SK-N-SH (cell line): Measurements from ENCODE around the gene WNT6.

ENCODE experiments used
- FOXM1 ChIP-seq: IDR thresholded peaks from 2 replicates; pipeline ENCODE4 v1.4.0; 2012; ENCODE audit warnings: low read depth, mild to moderate bottlenecking
- GATA2 ChIP-seq: sonication (generic); formaldehyde crosslinking; IDR thresholded peaks from 2 replicates; pipeline ENCODE4 v1.5.0; 2020; ENCODE audit warnings: mild to moderate bottlenecking, missing genetic modification reagents
- JUND ChIP-seq: IDR thresholded peaks from 2 replicates; pipeline ENCODE4 v1.4.0; 2012
- MXI1 ChIP-seq: IDR thresholded peaks from 2 replicates; pipeline ENCODE4 v1.6.1; 2012; ENCODE audit warnings: mild to moderate bottlenecking, low read depth, low read length, improper control_type of control experiment
- POLR2AphosphoS5 ChIP-seq: IDR thresholded peaks from 2 replicates; pipeline ENCODE4 v1.6.1; 2012; ENCODE audit warnings: low read depth, low read length
- RAD21 ChIP-seq: IDR thresholded peaks from 2 replicates; pipeline ENCODE4 v1.6.1; 2012; ENCODE audit warnings: mild to moderate bottlenecking, low read length
- RCOR1 ChIP-seq: fragments of 150-350 bp; IDR thresholded peaks from 2 replicates; pipeline ENCODE4 v1.6.1; 2017; ENCODE audit warnings: antibody characterized with exemption, low read length
- RFX5 ChIP-seq: IDR thresholded peaks from 2 replicates; pipeline ENCODE4 v1.6.1; 2012; ENCODE audit warnings: mild to moderate bottlenecking, improper control_type of control experiment, low read length
- TAF1 ChIP-seq: IDR thresholded peaks from 2 replicates; pipeline ENCODE4 v1.6.1; 2012; ENCODE audit warnings: low read depth, mild to moderate bottlenecking, low read length, moderate library complexity, borderline replicate concordance
- YY1 ChIP-seq: IDR thresholded peaks from 2 replicates; pipeline ENCODE4 v1.4.0; 2012; ENCODE audit warnings: low read depth, mild to moderate bottlenecking
- TF ChIP-seq, protein P1 (sequence below): fragments of 200-600 bp; sonication (generic); IDR thresholded peaks from 2 replicates; pipeline ENCODE4 v1.6.1; 2017; ENCODE audit warnings: antibody characterized with exemption, mild to moderate bottlenecking, moderate library complexity
- TF ChIP-seq, protein P2 (sequence below): IDR thresholded peaks from 2 replicates; pipeline ENCODE4 v1.4.0; 2012; ENCODE audit warnings: low read depth
- TF ChIP-seq, protein P3 (sequence below): IDR thresholded peaks from 2 replicates; pipeline ENCODE4 v1.6.1; 2012; ENCODE audit warnings: mild to moderate bottlenecking, low read depth, low read length, moderate library complexity
- TF ChIP-seq, protein P4 (sequence below): IDR thresholded peaks from 2 replicates; pipeline ENCODE4 v1.4.0; 2012; ENCODE audit warnings: low read depth, borderline replicate concordance

DNA sequence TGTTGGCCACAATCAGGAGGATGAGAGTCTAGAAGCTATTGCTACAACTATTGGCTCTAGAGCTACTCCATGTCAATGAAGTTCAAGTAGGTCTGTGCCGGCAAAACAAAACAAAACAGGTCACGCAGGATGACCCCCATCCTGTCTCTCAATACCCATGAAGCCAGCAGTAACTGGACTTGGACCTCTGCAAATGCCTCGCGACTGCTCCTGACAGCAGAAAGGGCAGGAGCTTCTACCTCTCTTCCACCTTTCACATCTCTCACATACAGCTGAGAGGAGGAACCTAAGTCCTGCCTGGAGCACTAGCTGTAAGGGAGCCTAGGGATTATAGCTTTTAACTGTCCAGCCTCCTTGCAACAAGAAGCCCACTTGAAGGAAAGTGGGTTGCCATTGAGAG is 44.0 kb upstream of the WNT6 start:
- TF ChIP-seq, protein P1, sequence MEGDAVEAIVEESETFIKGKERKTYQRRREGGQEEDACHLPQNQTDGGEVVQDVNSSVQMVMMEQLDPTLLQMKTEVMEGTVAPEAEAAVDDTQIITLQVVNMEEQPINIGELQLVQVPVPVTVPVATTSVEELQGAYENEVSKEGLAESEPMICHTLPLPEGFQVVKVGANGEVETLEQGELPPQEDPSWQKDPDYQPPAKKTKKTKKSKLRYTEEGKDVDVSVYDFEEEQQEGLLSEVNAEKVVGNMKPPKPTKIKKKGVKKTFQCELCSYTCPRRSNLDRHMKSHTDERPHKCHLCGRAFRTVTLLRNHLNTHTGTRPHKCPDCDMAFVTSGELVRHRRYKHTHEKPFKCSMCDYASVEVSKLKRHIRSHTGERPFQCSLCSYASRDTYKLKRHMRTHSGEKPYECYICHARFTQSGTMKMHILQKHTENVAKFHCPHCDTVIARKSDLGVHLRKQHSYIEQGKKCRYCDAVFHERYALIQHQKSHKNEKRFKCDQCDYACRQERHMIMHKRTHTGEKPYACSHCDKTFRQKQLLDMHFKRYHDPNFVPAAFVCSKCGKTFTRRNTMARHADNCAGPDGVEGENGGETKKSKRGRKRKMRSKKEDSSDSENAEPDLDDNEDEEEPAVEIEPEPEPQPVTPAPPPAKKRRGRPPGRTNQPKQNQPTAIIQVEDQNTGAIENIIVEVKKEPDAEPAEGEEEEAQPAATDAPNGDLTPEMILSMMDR, result no peak
- TF ChIP-seq RFX5 (no peak), FOXM1 (no peak), JUND (no peak), YY1 (no peak), GATA2 (CRISPR knock-in tag) (no peak), TAF1 (no peak), RAD21 (no peak), MXI1 (no peak), POLR2AphosphoS5 (no peak), RCOR1 (no peak)
- TF ChIP-seq, protein P2, sequence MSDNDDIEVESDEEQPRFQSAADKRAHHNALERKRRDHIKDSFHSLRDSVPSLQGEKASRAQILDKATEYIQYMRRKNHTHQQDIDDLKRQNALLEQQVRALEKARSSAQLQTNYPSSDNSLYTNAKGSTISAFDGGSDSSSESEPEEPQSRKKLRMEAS, result no peak
- TF ChIP-seq, protein P3, sequence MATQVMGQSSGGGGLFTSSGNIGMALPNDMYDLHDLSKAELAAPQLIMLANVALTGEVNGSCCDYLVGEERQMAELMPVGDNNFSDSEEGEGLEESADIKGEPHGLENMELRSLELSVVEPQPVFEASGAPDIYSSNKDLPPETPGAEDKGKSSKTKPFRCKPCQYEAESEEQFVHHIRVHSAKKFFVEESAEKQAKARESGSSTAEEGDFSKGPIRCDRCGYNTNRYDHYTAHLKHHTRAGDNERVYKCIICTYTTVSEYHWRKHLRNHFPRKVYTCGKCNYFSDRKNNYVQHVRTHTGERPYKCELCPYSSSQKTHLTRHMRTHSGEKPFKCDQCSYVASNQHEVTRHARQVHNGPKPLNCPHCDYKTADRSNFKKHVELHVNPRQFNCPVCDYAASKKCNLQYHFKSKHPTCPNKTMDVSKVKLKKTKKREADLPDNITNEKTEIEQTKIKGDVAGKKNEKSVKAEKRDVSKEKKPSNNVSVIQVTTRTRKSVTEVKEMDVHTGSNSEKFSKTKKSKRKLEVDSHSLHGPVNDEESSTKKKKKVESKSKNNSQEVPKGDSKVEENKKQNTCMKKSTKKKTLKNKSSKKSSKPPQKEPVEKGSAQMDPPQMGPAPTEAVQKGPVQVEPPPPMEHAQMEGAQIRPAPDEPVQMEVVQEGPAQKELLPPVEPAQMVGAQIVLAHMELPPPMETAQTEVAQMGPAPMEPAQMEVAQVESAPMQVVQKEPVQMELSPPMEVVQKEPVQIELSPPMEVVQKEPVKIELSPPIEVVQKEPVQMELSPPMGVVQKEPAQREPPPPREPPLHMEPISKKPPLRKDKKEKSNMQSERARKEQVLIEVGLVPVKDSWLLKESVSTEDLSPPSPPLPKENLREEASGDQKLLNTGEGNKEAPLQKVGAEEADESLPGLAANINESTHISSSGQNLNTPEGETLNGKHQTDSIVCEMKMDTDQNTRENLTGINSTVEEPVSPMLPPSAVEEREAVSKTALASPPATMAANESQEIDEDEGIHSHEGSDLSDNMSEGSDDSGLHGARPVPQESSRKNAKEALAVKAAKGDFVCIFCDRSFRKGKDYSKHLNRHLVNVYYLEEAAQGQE, result no peak
- TF ChIP-seq, protein P4, sequence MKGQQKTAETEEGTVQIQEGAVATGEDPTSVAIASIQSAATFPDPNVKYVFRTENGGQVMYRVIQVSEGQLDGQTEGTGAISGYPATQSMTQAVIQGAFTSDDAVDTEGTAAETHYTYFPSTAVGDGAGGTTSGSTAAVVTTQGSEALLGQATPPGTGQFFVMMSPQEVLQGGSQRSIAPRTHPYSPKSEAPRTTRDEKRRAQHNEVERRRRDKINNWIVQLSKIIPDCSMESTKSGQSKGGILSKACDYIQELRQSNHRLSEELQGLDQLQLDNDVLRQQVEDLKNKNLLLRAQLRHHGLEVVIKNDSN, result no peak
